ENCODE data around the gene ZRANB1. TPM values are rescaled to one million over a fixed set of nuclear protein-coding genes. Genes with fewer than 3 reads are reported as not detected.

The ZRANB1 gene
- total RNA-seq, 1 donor from 2014 or later = 21.8 TPM

- H3K4me3 ChIP-seq = no peak overlapping the region
These were observed 1.6 kb downstream of the ZRANB1 start for GRCh38 chr10:124943301-124944092.

GRCh38 chr10:124944982-124945381 lies 3.1 kb downstream of the ZRANB1 start:
- no peak overlapping the region for H3K9ac ChIP-seq
- H3K4me3 ChIP-seq = no peak overlapping the region
- no peaks in the 10 kb centered on the region for H3K36me3 ChIP-seq

More at GRCh38 chr10:124943301-124944092, 1.6 kb downstream of the ZRANB1 start:
- TF ChIP-seq EZH2phosphoT487 (IDR thresholded peaks at IDR 0.05) (no peak), CTCF (IDR thresholded peaks at IDR 0.05) (no peak), EZH2 (IDR thresholded peaks at IDR 0.05) (no peak)
- no peak overlapping the region for H3K4me3 Mint-ChIP-seq
- no peak overlapping the region for H3K27ac ChIP-seq
- H4K20me1 ChIP-seq (ENCODE audit: low read depth) = peaks cover 87% of the 10 kb centered on the region
- no peaks in the 10 kb centered on the region for H3K27me3 ChIP-seq
- H3K9ac ChIP-seq = no peak overlapping the region
- peak overlapping the region; percentile 11 for H3K27ac Mint-ChIP-seq
- H3K9me3 Mint-ChIP-seq = no peaks in the 10 kb centered on the region
- H3K36me3 Mint-ChIP-seq = peaks cover 18% of the 10 kb centered on the region
- no peak overlapping the region for H3K4me2 ChIP-seq
- no peaks in the 10 kb centered on the region for H3K4me1 ChIP-seq
- H3K4me1 Mint-ChIP-seq = peaks cover 11% of the 10 kb centered on the region
- H3F3A ChIP-seq (ENCODE audit: low read depth) = no peaks in the 10 kb centered on the region
- H2AFZ ChIP-seq (replicated peaks) = no peak overlapping the region
- DNase-seq (ENCODE audit: low spot score) = no peak
- H3K36me3 ChIP-seq = no peaks in the 10 kb centered on the region
- no peaks in the 10 kb centered on the region for H3K9me3 ChIP-seq (ENCODE audit: low read depth)
- peaks cover 100% of the 10 kb centered on the region for H3K79me2 ChIP-seq (ENCODE audit: low read depth)
- H3K27me3 Mint-ChIP-seq (ENCODE audit: insufficient read depth, low read depth) = no peaks in the 10 kb centered on the region

GRCh38 chr10:124946945-124947344 lies 5.0 kb downstream of the ZRANB1 start:
- no peaks in the 10 kb centered on the region for H3K36me3 ChIP-seq
- peaks cover 65% of the 10 kb centered on the region for H4K20me1 ChIP-seq (ENCODE audit: low read depth)
- H3K9ac ChIP-seq = no peak overlapping the region
- H3K9me3 ChIP-seq (ENCODE audit: low read depth) = no peaks in the 10 kb centered on the region
- TF ChIP-seq EZH2 (IDR thresholded peaks at IDR 0.05) (no peak), EZH2phosphoT487 (IDR thresholded peaks at IDR 0.05) (no peak), CTCF (IDR thresholded peaks at IDR 0.05) (no peak)
- no peaks in the 10 kb centered on the region for H3K27me3 ChIP-seq
- H3K9me3 Mint-ChIP-seq = no peaks in the 10 kb centered on the region
- no peak overlapping the region for H3K27ac Mint-ChIP-seq
- no peak overlapping the region for H3K4me3 Mint-ChIP-seq
- peaks cover 10% of the 10 kb centered on the region for H3K4me1 Mint-ChIP-seq
- DNase-seq (ENCODE audit: low spot score) = no peak
- no peaks in the 10 kb centered on the region for H3K4me1 ChIP-seq
- H3K27me3 Mint-ChIP-seq (ENCODE audit: insufficient read depth, low read depth) = no peaks in the 10 kb centered on the region
- H3K27ac ChIP-seq = no peak overlapping the region
- peaks cover 28% of the 10 kb centered on the region for H3K36me3 Mint-ChIP-seq
- H3K79me2 ChIP-seq (ENCODE audit: low read depth) = peaks cover 100% of the 10 kb centered on the region
- no peak overlapping the region for H3K4me3 ChIP-seq
- H3K4me2 ChIP-seq = no peak overlapping the region
- H2AFZ ChIP-seq (replicated peaks) = no peak overlapping the region
- no peaks in the 10 kb centered on the region for H3F3A ChIP-seq (ENCODE audit: low read depth)

More at GRCh38 chr10:124944982-124945381, 3.1 kb downstream of the ZRANB1 start:
- no peak overlapping the region for H3K27ac ChIP-seq
- Mint-ChIP-seq H3K4me3 (no peak overlapping the region), H3K36me3 (peaks cover 27% of the 10 kb centered on the region), H3K27me3 (ENCODE audit: insufficient read depth, low read depth) (no peaks in the 10 kb centered on the region), H3K4me1 (peaks cover 11% of the 10 kb centered on the region), H3K9me3 (no peaks in the 10 kb centered on the region), H3K27ac (no peak overlapping the region)
- no peaks in the 10 kb centered on the region for H3K9me3 ChIP-seq (ENCODE audit: low read depth)
- peaks cover 72% of the 10 kb centered on the region for H4K20me1 ChIP-seq (ENCODE audit: low read depth)
- DNase-seq (ENCODE audit: low spot score) = no peak
- H3K4me1 ChIP-seq = no peaks in the 10 kb centered on the region
- no peaks in the 10 kb centered on the region for H3F3A ChIP-seq (ENCODE audit: low read depth)
- H3K4me2 ChIP-seq = no peak overlapping the region
- no peak overlapping the region for H2AFZ ChIP-seq (replicated peaks)
- H3K79me2 ChIP-seq (ENCODE audit: low read depth) = peaks cover 100% of the 10 kb centered on the region
- H3K27me3 ChIP-seq = no peaks in the 10 kb centered on the region
- TF ChIP-seq CTCF (IDR thresholded peaks at IDR 0.05) = no peak
- no peak for TF ChIP-seq EZH2 (IDR thresholded peaks at IDR 0.05)
- no peak for TF ChIP-seq EZH2phosphoT487 (IDR thresholded peaks at IDR 0.05)

All from neural progenitor cell (in vitro differentiated cells).